Coronary artery (tissue), 2 donors: ENCODE measurements around the gene SEPTIN2.
A peak's percentile ranks its signal among the peaks of the same experiment; 100 is the strongest.

Source experiments
- DNase-seq: peaks from one replicate; pipeline ENCODE4 v3.0.0-alpha.2; 2017; ENCODE audit warnings: low spot score
- H3K27ac ChIP-seq, 2 donors: fragments of 200-600 bp; sonication (generic); one replicate each; pipeline ENCODE4 v1.5.1; 2016 to 2019
- H3K4me3 ChIP-seq: fragments of 200-600 bp; sonication (generic); 2 replicates; pipeline ENCODE4 v1.5.1; 2016; ENCODE audit warnings: mild to moderate bottlenecking, moderate library complexity
- TF ChIP-seq, protein P1 (sequence below): fragments of 200-600 bp; sonication (generic); IDR thresholded peaks from one replicate; pipeline ENCODE4 v1.5.1; 2019; ENCODE audit warnings: antibody characterized with exemption

The SEPTIN2 gene

GRCh38 chr2:241339839-241340630, 24.3 kb downstream of the SEPTIN2 start:
- TF ChIP-seq, protein P1, sequence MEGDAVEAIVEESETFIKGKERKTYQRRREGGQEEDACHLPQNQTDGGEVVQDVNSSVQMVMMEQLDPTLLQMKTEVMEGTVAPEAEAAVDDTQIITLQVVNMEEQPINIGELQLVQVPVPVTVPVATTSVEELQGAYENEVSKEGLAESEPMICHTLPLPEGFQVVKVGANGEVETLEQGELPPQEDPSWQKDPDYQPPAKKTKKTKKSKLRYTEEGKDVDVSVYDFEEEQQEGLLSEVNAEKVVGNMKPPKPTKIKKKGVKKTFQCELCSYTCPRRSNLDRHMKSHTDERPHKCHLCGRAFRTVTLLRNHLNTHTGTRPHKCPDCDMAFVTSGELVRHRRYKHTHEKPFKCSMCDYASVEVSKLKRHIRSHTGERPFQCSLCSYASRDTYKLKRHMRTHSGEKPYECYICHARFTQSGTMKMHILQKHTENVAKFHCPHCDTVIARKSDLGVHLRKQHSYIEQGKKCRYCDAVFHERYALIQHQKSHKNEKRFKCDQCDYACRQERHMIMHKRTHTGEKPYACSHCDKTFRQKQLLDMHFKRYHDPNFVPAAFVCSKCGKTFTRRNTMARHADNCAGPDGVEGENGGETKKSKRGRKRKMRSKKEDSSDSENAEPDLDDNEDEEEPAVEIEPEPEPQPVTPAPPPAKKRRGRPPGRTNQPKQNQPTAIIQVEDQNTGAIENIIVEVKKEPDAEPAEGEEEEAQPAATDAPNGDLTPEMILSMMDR: no peak

GRCh38 chr2:241340631-241341163, 25.0 kb downstream of the SEPTIN2 start:
- Histone ChIP-seq H3K4me3 (no peak overlapping the region), H3K27ac (peak overlapping the region in 1 of 2 donors; percentile 44)
- no peak for DNase-seq
- TF ChIP-seq, protein P1: no peak

More at GRCh38 chr2:241339839-241340630, 24.3 kb downstream of the SEPTIN2 start:
- no peak for DNase-seq
- Histone ChIP-seq H3K4me3 (no peak overlapping the region), H3K27ac (no peak overlapping the region)

GRCh38 chr2:241344925-241345651, 29.4 kb downstream of the SEPTIN2 start:
- Histone ChIP-seq H3K27ac (no peak overlapping the region), H3K4me3 (no peak overlapping the region)
- DNase-seq: no peak
- TF ChIP-seq, protein P1: no peak

DNA sequence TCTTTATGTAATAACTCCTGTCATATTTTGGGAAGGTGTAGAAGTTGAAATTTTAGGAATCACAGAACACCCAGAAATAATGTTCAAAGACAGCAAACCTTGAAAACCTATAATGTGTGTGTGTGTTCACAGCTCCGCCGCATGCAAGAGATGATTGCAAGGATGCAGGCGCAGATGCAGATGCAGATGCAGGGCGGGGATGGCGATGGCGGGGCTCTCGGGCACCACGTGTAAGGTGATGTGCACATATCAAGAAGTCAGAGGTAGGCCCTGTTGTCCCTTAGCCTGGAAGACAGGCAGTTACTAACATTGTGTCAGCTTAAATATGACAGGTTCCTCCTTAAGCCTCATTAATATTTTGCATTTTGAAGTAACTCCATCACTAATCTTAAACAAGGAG, 34.2 kb downstream of the SEPTIN2 start:
- DNase-seq: no peak
- TF ChIP-seq, protein P1: no peak

GRCh38 chr2:241350530-241350877, 34.8 kb downstream of the SEPTIN2 start:
- Histone ChIP-seq H3K4me3 (no peak overlapping the region), H3K27ac (no peak overlapping the region)
- TF ChIP-seq, protein P1: no peak
- no peak for DNase-seq

More for the DNA sequence above, 34.2 kb downstream of the SEPTIN2 start:
- H3K27ac ChIP-seq: no peak overlapping the region
- H3K4me3 ChIP-seq: no peak overlapping the region

- no peak for DNase-seq
- Histone ChIP-seq H3K4me3 (no peak overlapping the region), H3K27ac (no peak overlapping the region)
- TF ChIP-seq, protein P1: no peak
Observed at GRCh38 chr2:241350878-241351639, 35.3 kb downstream of the SEPTIN2 start.
